GM12864 (cell line): ENCODE results near the gene CERS3.
"Not testable (repeated sequence)": the region's sequence is repeated elsewhere in the genome, so short reads cannot be mapped to it uniquely, and the experiment has no call there.

ENCODE experiments used
- DNase-seq: peaks from one replicate; pipeline ENCODE4 v3.0.0-alpha.2; 2011; ENCODE audit warnings: low read depth
- H3K4me3 ChIP-seq: 2 replicates; pipeline ENCODE4 v1.5.1; 2011; ENCODE audit warnings: mild to moderate bottlenecking, low read depth, low read length, control low read depth
- CTCF ChIP-seq: IDR thresholded peaks from 2 replicates; pipeline ENCODE4 v1.5.1; 2011; ENCODE audit warnings: low read depth, mild to moderate bottlenecking, moderate library complexity, low read length, control low read depth, inconsistent platforms; ENCODE audit errors: missing control alignments

The CERS3 gene

GRCh38 chr15:100461049-100461448 lies 67.7 kb downstream of the CERS3 start:
- no peak overlapping the region for H3K4me3 ChIP-seq
- TF ChIP-seq CTCF: no peak

GRCh38 chr15:100457201-100457600 lies 71.5 kb downstream of the CERS3 start:
- DNase-seq: no peak
- TF ChIP-seq CTCF: no peak
- no peak overlapping the region for H3K4me3 ChIP-seq

More at GRCh38 chr15:100461049-100461448, 67.7 kb downstream of the CERS3 start:
- peak; percentile 10 for DNase-seq

- TF ChIP-seq CTCF: no peak
- no peak overlapping the region for H3K4me3 ChIP-seq
- DNase-seq: no peak
These were observed 74.6 kb downstream of the CERS3 start for GRCh38 chr15:100454148-100454547.

GRCh38 chr15:100448481-100448880 lies 80.3 kb downstream of the CERS3 start:
- DNase-seq: no peak
- TF ChIP-seq CTCF: no peak
- no peak overlapping the region for H3K4me3 ChIP-seq

GRCh38 chr15:100441063-100441462 lies 87.7 kb downstream of the CERS3 start:
- H3K4me3 ChIP-seq, DNase-seq: not testable (repeated sequence)

GRCh38 chr15:100439514-100439913 lies 89.2 kb downstream of the CERS3 start:
- no peak for DNase-seq
- H3K4me3 ChIP-seq: no peak overlapping the region
- TF ChIP-seq CTCF: no peak

- DNase-seq: peak; percentile 22
- H3K4me3 ChIP-seq: no peak overlapping the region
- TF ChIP-seq CTCF: no peak
These were observed 90.2 kb downstream of the CERS3 start for GRCh38 chr15:100438570-100438969.

- no peak for TF ChIP-seq CTCF
- no peak overlapping the region for H3K4me3 ChIP-seq
- DNase-seq: no peak
These were observed 91.5 kb downstream of the CERS3 start for GRCh38 chr15:100437261-100437660.
